H1 (cell line): ENCODE data around the gene MRPL1. TPM values are rescaled to one million over a fixed set of nuclear protein-coding genes. Genes with fewer than 3 reads are reported as not detected.
"Not testable (repeated sequence)": the region's sequence is repeated elsewhere in the genome, so short reads cannot be mapped to it uniquely, and the experiment has no call there.

Experiments
- CTCF ChIA-PET: fragments of 300-600 bp; sonication (Branson Sonifier 250); formaldehyde crosslinking; loops from one replicate; lab custom pipeline; 2021; ENCODE audit not compliant: partially characterized antibody; lab: Charles Lee
- POLR2A ChIA-PET: fragments of 300-600 bp; sonication (Branson Sonifier 250); formaldehyde crosslinking; loops from one replicate; lab custom pipeline; 2021; ENCODE audit warnings: inconsistent platforms; ENCODE audit not compliant: partially characterized antibody; lab: Charles Lee
- DNase-seq, 2 experiments: peaks; one replicate each; pipeline versions ENCODE4 v3.0.0 to v3.0.0-alpha.2; 2010 to 2022; ENCODE audit warnings: low spot score in 2 of 2, low read depth in 1 of 2, mixed read lengths in 1 of 2
- FAIRE-seq: peaks from 2 replicates; lab custom pipeline; 2011; peaks lifted over from hg19 to GRCh38; lab: Jason Lieb, UNC
- H2AFZ ChIP-seq: 2 replicates; pipeline ENCODE4 v1.8.1; 2012; ENCODE audit warnings: low read length, inconsistent platforms
- H2AK5ac ChIP-seq: 2 replicates; pipeline ENCODE4 v1.6.1; 2013; ENCODE audit warnings: low read depth, low read length
- H2BK120ac ChIP-seq: replicated peaks from 2 replicates; pipeline ENCODE3; 2013; ENCODE audit warnings: low read depth, low read length, inconsistent platforms
- H2BK12ac ChIP-seq: 2 replicates; pipeline ENCODE4 v1.6.1; 2013; ENCODE audit warnings: low read depth, low read length
- H2BK15ac ChIP-seq: 2 replicates; pipeline ENCODE4 v1.6.1; 2013; ENCODE audit warnings: low read length
- H2BK20ac ChIP-seq: 2 replicates; pipeline ENCODE4 v1.6.1; 2013; ENCODE audit warnings: low read length
- H2BK5ac ChIP-seq: 2 replicates; pipeline ENCODE4 v1.6.1; 2013; ENCODE audit warnings: low read depth, low read length
- H3K14ac ChIP-seq: 2 replicates; pipeline ENCODE4 v1.6.1; 2013; ENCODE audit warnings: inconsistent platforms; ENCODE audit not compliant: insufficient read length
- H3K18ac ChIP-seq: 2 replicates; pipeline ENCODE4 v1.6.1; 2013; ENCODE audit warnings: low read length; ENCODE audit errors: extremely low read depth
- H3K23ac ChIP-seq: 2 replicates; pipeline ENCODE4 v1.6.1; 2013; ENCODE audit warnings: inconsistent platforms; ENCODE audit not compliant: insufficient read length
- H3K23me2 ChIP-seq: 2 replicates; pipeline ENCODE4 v1.6.1; 2013; ENCODE audit warnings: low read depth, low read length
- H3K27ac ChIP-seq: 2 replicates; pipeline ENCODE4 v1.6.1; 2011; ENCODE audit warnings: low read depth, low read length, inconsistent platforms
- H3K27me3 ChIP-seq, 4 experiments: replicated peaks in 1 of 4; 1 replicate in 1 of 4; 2 replicates in 3 of 4; pipeline versions ENCODE4 v1.6.1 to v1.8.1; 2011 to 2013; ENCODE audit warnings: low read length in 3 of 4, mild to moderate bottlenecking in 3 of 4, inconsistent platforms in 2 of 4, mixed read lengths in 2 of 4, moderate library complexity in 1 of 4; ENCODE audit not compliant: control insufficient read depth in 3 of 4, insufficient read depth in 3 of 4; ENCODE audit errors: extremely low read depth in 1 of 4
- H3K36me3 ChIP-seq, 4 experiments: 2 replicates each; pipeline versions ENCODE4 v1.6.1 to v1.8.1; 2011 to 2013; ENCODE audit warnings: mild to moderate bottlenecking in 4 of 4, low read length in 3 of 4, moderate library complexity in 2 of 4, control low read depth in 1 of 4, inconsistent platforms in 1 of 4; ENCODE audit not compliant: insufficient read depth in 4 of 4, control insufficient read depth in 2 of 4
- H3K4ac ChIP-seq: replicated peaks from 2 replicates; pipeline ENCODE3; 2013; ENCODE audit warnings: low read length, low read depth, mixed read lengths, inconsistent platforms; ENCODE audit not compliant: insufficient read length
- H3K4me1 ChIP-seq, 4 experiments: replicated peaks in 1 of 4; 1 replicate in 1 of 4; 2 replicates in 3 of 4; pipeline versions ENCODE4 v1.6.1 to v1.8.1; 2011 to 2013; ENCODE audit warnings: low read length in 3 of 4, inconsistent platforms in 2 of 4, mixed read lengths in 1 of 4; ENCODE audit not compliant: insufficient read depth in 4 of 4, control insufficient read depth in 3 of 4
- H3K4me2 ChIP-seq, 2 experiments: 2 replicates each; pipeline versions ENCODE4 v1.6.1 to v1.8.1; 2011 to 2013; ENCODE audit warnings: low read depth in 2 of 2, low read length in 2 of 2, control low read depth in 1 of 2, inconsistent platforms in 1 of 2, mild to moderate bottlenecking in 1 of 2; ENCODE audit not compliant: insufficient read depth in 1 of 2
- H3K4me3 ChIP-seq, 4 experiments: fragments of 200-600, 300-600 bp in 1 of 4; sonication (generic), shearing (Covaris generic), sonication (Bioruptor Twin) in 1 of 4; 2 replicates each; pipeline versions ENCODE4 v1.5.1 to v1.8.1; 2011 to 2016; ENCODE audit warnings: low read length in 4 of 4, low read depth in 3 of 4, control low read depth in 2 of 4, inconsistent platforms in 2 of 4, mild to moderate bottlenecking in 2 of 4, mixed read lengths in 1 of 4, moderate library complexity in 1 of 4; ENCODE audit not compliant: insufficient read depth in 2 of 4; ENCODE audit errors: extremely low read depth in 1 of 4
- H3K56ac ChIP-seq: replicated peaks from 2 replicates; pipeline ENCODE3; 2013; ENCODE audit warnings: low read depth, mild to moderate bottlenecking, mixed read lengths, low read length, inconsistent platforms; ENCODE audit not compliant: insufficient read length
- H3K79me1 ChIP-seq: 2 replicates; pipeline ENCODE4 v1.6.1; 2013; ENCODE audit warnings: low read depth, low read length, control low read depth
- H3K79me2 ChIP-seq, 2 experiments: 2 replicates each; pipeline versions ENCODE4 v1.6.1 to v1.8.1; 2012 to 2013; ENCODE audit warnings: low read length in 2 of 2, mild to moderate bottlenecking in 2 of 2, inconsistent platforms in 1 of 2; ENCODE audit not compliant: insufficient read depth in 2 of 2, control insufficient read depth in 1 of 2
- H3K9ac ChIP-seq, 4 experiments: replicated peaks in 1 of 4; 1 replicate in 1 of 4; 2 replicates in 3 of 4; pipeline versions ENCODE4 v1.6.1 to v1.8.1; 2011 to 2013; ENCODE audit warnings: low read depth in 3 of 4, low read length in 3 of 4, control low read depth in 2 of 4, mild to moderate bottlenecking in 2 of 4, moderate library complexity in 2 of 4, inconsistent platforms in 1 of 4; ENCODE audit errors: extremely low read depth in 1 of 4
- H3K9me3 ChIP-seq, 2 experiments: 2 replicates each; pipeline versions ENCODE4 v1.6.1 to v1.8.1; 2012 to 2013; ENCODE audit warnings: mild to moderate bottlenecking in 2 of 2, moderate library complexity in 2 of 2, control low read depth in 1 of 2, inconsistent platforms in 1 of 2, low read depth in 1 of 2, low read length in 1 of 2, mixed read lengths in 1 of 2; ENCODE audit not compliant: insufficient read depth in 2 of 2
- H4K20me1 ChIP-seq, 2 experiments: replicated peaks in 1 of 2; 2 replicates each; pipeline versions ENCODE3 to v1.8.1; 2011 to 2013; ENCODE audit warnings: inconsistent platforms in 2 of 2, low read length in 2 of 2, mild to moderate bottlenecking in 1 of 2; ENCODE audit not compliant: insufficient read depth in 2 of 2, control insufficient read depth in 1 of 2
- H4K5ac ChIP-seq: 2 replicates; pipeline ENCODE4 v1.6.1; 2013; ENCODE audit warnings: low read length, low read depth, mixed read lengths, inconsistent platforms; ENCODE audit not compliant: insufficient read length
- H4K8ac ChIP-seq: 2 replicates; pipeline ENCODE4 v1.8.0; 2013; ENCODE audit warnings: mild to moderate bottlenecking, moderate library complexity, low read length, inconsistent platforms; ENCODE audit not compliant: insufficient read depth; ENCODE audit errors: extremely low read depth
- H4K91ac ChIP-seq: replicated peaks from 2 replicates; pipeline ENCODE3; 2013; ENCODE audit warnings: low read length, mixed read lengths, inconsistent platforms; ENCODE audit not compliant: insufficient read length
- WGBS, 2 experiments: shearing (Covaris generic) in 1 of 2; methylation state at CpG; one replicate each; pipeline versions ENCODE4 v1.1.6 to v1.1.7; 2013 to 2015; ENCODE audit warnings: low lambda C conversion rate in 2 of 2, mixed read lengths in 2 of 2, inconsistent platforms in 1 of 2, low coverage in 1 of 2, missing lambda C conversion rate in 1 of 2; ENCODE audit not compliant: insufficient replicate concordance in 2 of 2, insufficient coverage in 1 of 2, insufficient read length in 1 of 2; ENCODE audit errors: extremely low coverage in 1 of 2, missing lambda C conversion rate in 1 of 2; 5-methylcytosine and 5-hydroxymethylcytosine counted together
- polyA plus RNA-seq, 7 experiments: library from polyadenylated mRNA; depleted of rRNA in 3 of 7; stranded (reverse) in 5 of 7; unstranded in 2 of 7; fragments of >200 nt in 5 of 7; fragments of 200-250 nt in 2 of 7; gene quantifications; 1 replicate in 5 of 7; 2 replicates in 1 of 7; 4 replicates in 1 of 7; pipeline versions ENCODE4 v1.2.1 to v1.2.3, GENCODE V29; 2011 to 2013; ENCODE audit warnings: missing spikeins in 2 of 7, mixed read lengths in 2 of 7
- total RNA-seq: library from RNA; stranded (reverse); fragmentation: NEBNext Ultra II Directional; extraction: Animal tissue kit (Norgen Biotek cat#: 25700); gene quantifications from 2 replicates; pipeline ENCODE4 v1.2.1, GENCODE V29; 2021

MRPL1 gene
- total and polyA plus RNA-seq, 2 of the 8 experiments (the other 6 are each of a cell fraction or from before 2014, with no cell fraction given) = 9.6 to 37.0 TPM

DNA sequence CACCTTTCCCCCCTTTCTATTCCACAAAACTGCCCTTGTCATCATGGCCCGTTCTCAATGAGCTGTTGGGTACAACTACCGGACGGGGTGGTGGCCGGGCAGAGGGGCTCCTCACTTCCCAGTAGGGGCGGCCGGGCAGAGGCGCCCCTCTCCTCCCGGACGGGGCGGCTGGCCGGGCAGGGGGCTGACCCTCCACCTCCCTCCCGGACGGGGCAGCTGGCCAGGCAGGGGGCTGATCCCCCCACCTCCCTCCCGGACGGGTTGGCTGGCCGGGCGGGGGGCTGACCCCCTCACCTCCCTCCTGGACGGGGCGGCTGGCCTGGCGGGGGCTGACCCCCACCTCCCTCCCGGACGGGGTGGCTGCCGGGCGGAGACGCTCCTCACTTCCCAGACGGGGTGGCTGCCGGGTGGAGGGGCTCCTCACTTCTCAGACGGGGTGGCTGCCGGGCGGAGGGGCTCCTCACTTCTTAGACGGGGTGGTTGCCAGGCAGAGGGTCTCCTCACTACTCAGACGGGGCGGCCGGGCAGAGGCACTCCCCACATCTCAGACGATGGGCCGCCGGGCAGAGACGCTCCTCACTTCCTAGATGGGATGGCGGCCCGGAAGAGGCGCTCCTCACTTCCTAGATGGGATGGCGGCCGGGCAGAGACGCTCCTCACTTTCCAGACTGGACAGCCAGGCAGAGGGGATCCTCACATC, 121.1 kb downstream of the MRPL1 start:
- H3K79me1 ChIP-seq, H3K4me2 ChIP-seq, POLR2A ChIA-PET, H2AK5ac ChIP-seq, H4K8ac ChIP-seq, H3K4ac ChIP-seq, H3K27ac ChIP-seq, H4K91ac ChIP-seq, DNase-seq, FAIRE-seq, H2BK15ac ChIP-seq, H2AFZ ChIP-seq, H2BK20ac ChIP-seq, H3K4me3 ChIP-seq, H3K9ac ChIP-seq, H2BK12ac ChIP-seq, H4K20me1 ChIP-seq, H3K18ac ChIP-seq, H3K36me3 ChIP-seq, H4K5ac ChIP-seq, H2BK5ac ChIP-seq, H3K79me2 ChIP-seq, H3K23ac ChIP-seq, H3K56ac ChIP-seq, H2BK120ac ChIP-seq, H3K23me2 ChIP-seq, H3K27me3 ChIP-seq, H3K14ac ChIP-seq, H3K4me1 ChIP-seq: not testable (repeated sequence)
- WGBS, 2 experiments = 98% methylated on average over 16 of the region's 44 CpGs; no CpG with 5 or more reads in 1 of the 2 experiments
- peaks cover 0 to 12% of the 10 kb centered on the region in 2 experiments; a peak in 1 of 4 replicates for H3K9me3 ChIP-seq
- CTCF ChIA-PET = interaction anchor here (1.5 kb wide), 1 partner anchor 30 kb away, joined by 3 read pairs; no protein-coding TSS in a partner anchor
